ENCODE measurements around the gene POLR1H. TPM values are rescaled to one million over a fixed set of nuclear protein-coding genes. Genes with fewer than 3 reads are reported as not detected.

Gene POLR1H
- total RNA-seq, 1 donor from 2014 or later, result 15.5 TPM

DNA sequence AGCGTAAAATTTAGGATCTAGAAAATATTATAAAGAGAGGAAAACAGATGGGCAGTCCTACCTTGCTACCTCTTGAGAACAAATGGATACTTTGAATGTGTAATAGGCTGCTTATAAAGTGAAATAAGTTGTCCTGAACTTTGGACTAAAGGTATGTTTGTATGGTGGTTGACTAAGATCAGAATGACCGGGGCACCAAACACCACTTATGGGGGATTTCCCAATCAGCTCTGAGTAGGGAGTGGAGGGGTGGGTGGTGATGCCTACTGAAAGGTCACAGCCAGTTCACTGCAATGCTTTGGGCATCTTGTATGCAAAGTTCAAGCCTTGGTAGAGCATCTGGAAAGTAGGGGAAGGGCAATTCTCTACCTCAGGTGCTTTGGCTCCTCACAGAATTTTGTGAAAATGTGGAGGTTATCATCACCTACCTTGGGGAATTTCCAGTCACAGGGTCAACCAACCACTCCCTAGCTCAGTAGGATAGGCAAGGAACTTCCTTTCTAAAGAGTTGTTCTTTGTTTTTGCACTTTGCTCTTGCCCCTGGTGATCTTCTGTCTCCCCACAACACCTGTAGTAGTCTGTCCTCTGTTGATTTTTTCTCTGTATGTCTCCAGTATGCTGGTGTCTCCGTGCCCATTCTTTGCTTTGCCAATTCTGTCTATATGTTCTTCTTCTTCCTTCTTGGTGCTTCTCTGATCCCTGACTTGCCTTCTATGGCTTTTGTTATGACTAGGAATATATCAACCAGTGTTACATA is 52.1 kb downstream of the POLR1H start, which contains the start of gene TRIM31:
TSS of gene TRIM31 (minus strand) at position 88 of the 757 bp plus-strand sequence. CDS start 285 bp downstream, outside the sequence.
- intact Hi-C loops (cut with DNase I), result no loop called here
- DNase-seq (ENCODE audit: low spot score), result no peak

DNA sequence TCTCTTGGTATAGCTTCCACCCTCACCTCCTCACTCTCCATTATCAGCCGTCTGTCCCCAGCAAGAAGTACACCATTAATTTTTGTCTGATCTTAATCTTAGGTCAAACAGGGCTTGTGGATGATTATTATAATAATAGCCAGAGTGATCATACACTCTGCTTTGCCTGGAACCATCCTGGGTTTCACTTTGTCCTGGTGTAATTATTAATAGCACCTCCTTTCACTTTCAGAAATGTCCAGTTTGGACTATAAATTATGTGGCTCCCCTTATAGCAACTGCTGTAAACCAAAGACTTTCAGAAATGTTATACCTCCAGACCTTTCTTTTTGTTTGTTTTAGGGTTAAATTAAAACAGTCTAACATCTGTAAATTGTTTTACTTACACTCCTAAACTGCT is 52.8 kb downstream of the POLR1H start:
- intact Hi-C loops (cut with DNase I), result no loop called here

More for the DNA sequence above, 52.8 kb downstream of the POLR1H start:
- DNase-seq (ENCODE audit: low spot score), result no peak

Other genes starting within 250 kb of the POLR1H start
- 0.62 TPM for gene HLA-G, start 233.4 kb upstream of the POLR1H start, total RNA-seq
- gene HLA-A, start 118.7 kb upstream of the POLR1H start, total RNA-seq, result 268 TPM
- gene PPP1R11, start 5.9 kb downstream of the POLR1H start, total RNA-seq, result 41.4 TPM
- gene RNF39, start 14.5 kb downstream of the POLR1H start, total RNA-seq, result not detected
- not detected for gene TRIM31, start 51.8 kb downstream of the POLR1H start, total RNA-seq
- not detected for gene TRIM40, start 74.9 kb downstream of the POLR1H start, total RNA-seq
- gene TRIM10, start 99.9 kb downstream of the POLR1H start, total RNA-seq, result 0.08 TPM
- not detected for gene TRIM15, start 102.3 kb downstream of the POLR1H start, total RNA-seq
- 24.2 TPM for gene TRIM26, start 152.1 kb downstream of the POLR1H start, total RNA-seq